ENCODE results near the gene ANKH. TPM values are rescaled to one million over a fixed set of nuclear protein-coding genes. Genes with fewer than 3 reads are reported as not detected.

ANKH gene
- total RNA-seq, 1 experiment from 2014 or later: 65.2 TPM

DNA sequence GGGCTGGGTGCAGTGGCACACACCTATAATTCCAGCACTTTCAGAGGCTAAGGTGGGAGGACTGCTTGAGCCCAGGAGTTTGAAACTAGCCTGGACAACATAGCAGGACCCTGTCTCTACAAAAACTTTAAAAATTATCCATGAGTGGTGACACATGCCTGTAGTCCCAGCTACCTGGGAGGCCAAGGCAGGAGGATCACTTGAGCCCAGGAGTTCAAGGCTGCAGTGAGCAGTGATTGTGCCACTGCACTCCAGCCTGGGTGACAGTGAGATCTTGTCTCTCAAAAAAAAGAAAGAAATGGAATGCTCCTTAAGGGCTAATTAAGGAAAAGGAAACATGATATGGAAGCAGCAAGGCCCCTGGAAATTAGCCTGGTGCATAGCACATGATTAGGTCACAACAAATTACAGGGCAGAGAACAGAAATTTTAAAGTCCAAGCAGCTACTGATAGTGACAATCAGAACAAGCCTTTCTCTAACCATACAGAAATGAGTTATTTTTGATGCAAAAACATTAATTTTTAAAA lies 19.5 kb downstream of the ANKH start:
- no peaks in the 10 kb centered on the region for H3K79me2 ChIP-seq (ENCODE audit: insufficient read depth, low read length)
- H3K27ac ChIP-seq (ENCODE audit: low read depth, low read length): no peak overlapping the region
- peaks cover 3 to 4% of the 10 kb centered on the region in 2 experiments; a peak in 2 of 4 replicates for H3K4me1 ChIP-seq (ENCODE audit: control insufficient read depth in 1 of 2, insufficient read depth in 2 of 2, low read length in 2 of 2)
- H3K36me3 ChIP-seq (ENCODE audit: control insufficient read depth in 1 of 2, insufficient read depth in 2 of 2, low read length in 2 of 2): no peaks in the 10 kb centered on the region
- no peak overlapping the region for H3K4me3 ChIP-seq (replicated peaks in 1 of 2; ENCODE audit: low read depth in 1 of 2, low read length in 2 of 2)
- H3K9me3 ChIP-seq (ENCODE audit: control insufficient read depth in 1 of 2, insufficient read depth in 1 of 2, low read depth in 1 of 2, low read length in 2 of 2): no peaks in the 10 kb centered on the region
- no peak for TF ChIP-seq EGR1 (IDR thresholded peaks at IDR 0.05; ENCODE audit: low read depth)
- TF ChIP-seq FOSL1 (IDR thresholded peaks at IDR 0.05; ENCODE audit: low read depth): no peak
- TF ChIP-seq, protein P1, sequence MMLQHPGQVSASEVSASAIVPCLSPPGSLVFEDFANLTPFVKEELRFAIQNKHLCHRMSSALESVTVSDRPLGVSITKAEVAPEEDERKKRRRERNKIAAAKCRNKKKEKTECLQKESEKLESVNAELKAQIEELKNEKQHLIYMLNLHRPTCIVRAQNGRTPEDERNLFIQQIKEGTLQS (IDR thresholded peaks at IDR 0.05): no peak
- no peak for TF ChIP-seq POLR2AphosphoS5 (IDR thresholded peaks at IDR 0.05; ENCODE audit: low read depth, low read length)
- TF ChIP-seq CEBPB (IDR thresholded peaks at IDR 0.05; ENCODE audit: low read depth): no peak
- TF ChIP-seq EZH2 (IDR thresholded peaks at IDR 0.05): no peak
- TF ChIP-seq, protein P2, sequence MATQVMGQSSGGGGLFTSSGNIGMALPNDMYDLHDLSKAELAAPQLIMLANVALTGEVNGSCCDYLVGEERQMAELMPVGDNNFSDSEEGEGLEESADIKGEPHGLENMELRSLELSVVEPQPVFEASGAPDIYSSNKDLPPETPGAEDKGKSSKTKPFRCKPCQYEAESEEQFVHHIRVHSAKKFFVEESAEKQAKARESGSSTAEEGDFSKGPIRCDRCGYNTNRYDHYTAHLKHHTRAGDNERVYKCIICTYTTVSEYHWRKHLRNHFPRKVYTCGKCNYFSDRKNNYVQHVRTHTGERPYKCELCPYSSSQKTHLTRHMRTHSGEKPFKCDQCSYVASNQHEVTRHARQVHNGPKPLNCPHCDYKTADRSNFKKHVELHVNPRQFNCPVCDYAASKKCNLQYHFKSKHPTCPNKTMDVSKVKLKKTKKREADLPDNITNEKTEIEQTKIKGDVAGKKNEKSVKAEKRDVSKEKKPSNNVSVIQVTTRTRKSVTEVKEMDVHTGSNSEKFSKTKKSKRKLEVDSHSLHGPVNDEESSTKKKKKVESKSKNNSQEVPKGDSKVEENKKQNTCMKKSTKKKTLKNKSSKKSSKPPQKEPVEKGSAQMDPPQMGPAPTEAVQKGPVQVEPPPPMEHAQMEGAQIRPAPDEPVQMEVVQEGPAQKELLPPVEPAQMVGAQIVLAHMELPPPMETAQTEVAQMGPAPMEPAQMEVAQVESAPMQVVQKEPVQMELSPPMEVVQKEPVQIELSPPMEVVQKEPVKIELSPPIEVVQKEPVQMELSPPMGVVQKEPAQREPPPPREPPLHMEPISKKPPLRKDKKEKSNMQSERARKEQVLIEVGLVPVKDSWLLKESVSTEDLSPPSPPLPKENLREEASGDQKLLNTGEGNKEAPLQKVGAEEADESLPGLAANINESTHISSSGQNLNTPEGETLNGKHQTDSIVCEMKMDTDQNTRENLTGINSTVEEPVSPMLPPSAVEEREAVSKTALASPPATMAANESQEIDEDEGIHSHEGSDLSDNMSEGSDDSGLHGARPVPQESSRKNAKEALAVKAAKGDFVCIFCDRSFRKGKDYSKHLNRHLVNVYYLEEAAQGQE (IDR thresholded peaks at IDR 0.05; ENCODE audit: low read depth): no peak
- no peak for TF ChIP-seq EZH2phosphoT487 (IDR thresholded peaks at IDR 0.05; ENCODE audit: borderline replicate concordance)
- no peak for TF ChIP-seq ZNF274 (IDR thresholded peaks at IDR 0.05; ENCODE audit: low read depth, low read length)
- POLR2A ChIA-PET: no interaction called here
- no peaks in the 10 kb centered on the region for H3K27me3 ChIP-seq (ENCODE audit: insufficient read depth, low read length)
- H2AFZ ChIP-seq (ENCODE audit: low read depth, low read length, poor library complexity, severe bottlenecking): no peak overlapping the region
- no peaks in the 10 kb centered on the region for H3K9me2 ChIP-seq (ENCODE audit: insufficient read depth)
- DNase-seq (ENCODE audit: low read depth, low spot score) (no peak), ATAC-seq (no peak)
- no peak overlapping the region for H3K9ac ChIP-seq (ENCODE audit: low read length)
- BruUV-seq (replicated peaks): no TSS peak
- no peak overlapping the region for H3K4me2 ChIP-seq (ENCODE audit: low read length)
- CTCF ChIA-PET: no interaction called here
- RAD21 ChIA-PET (ENCODE audit: low non-redundant PET in 1 of 2, low total read pairs in 2 of 2, uncharacterized antibody in 2 of 2, unreplicated experiment in 2 of 2): no interaction called here
- intact Hi-C loops (cut with micrococcal nuclease): no loop called here
- no peaks in the 10 kb centered on the region for H4K20me1 ChIP-seq (ENCODE audit: insufficient read depth)
